Colon (tissue), 2 donors: ENCODE measurements around the gene RBFOX1.

Experiments used
- FAIRE-seq: peaks from 2 replicates; lab custom pipeline; 2012; peaks lifted over from hg19 to GRCh38; lab: Jason Lieb, UNC
- donor health status: control.
- donor health status: control.

The RBFOX1 gene

DNA sequence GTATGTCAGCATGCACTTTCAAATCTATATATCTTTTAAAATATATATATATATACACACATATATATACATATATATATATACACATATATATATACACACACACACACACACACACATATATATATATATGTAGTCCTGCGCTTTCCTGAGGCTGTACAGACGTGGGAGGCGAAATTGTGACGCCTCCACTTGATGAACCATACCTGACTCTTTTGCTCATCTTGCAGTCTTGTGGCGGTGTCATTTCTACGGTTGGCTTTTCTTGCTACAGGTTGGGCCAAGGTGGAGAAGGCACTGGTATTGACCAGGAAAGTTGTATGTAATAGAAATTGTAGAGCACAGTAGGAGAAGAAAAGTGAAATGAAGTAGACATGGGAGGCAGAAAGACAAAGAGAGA, 88.2 kb downstream of the RBFOX1 start:
- FAIRE-seq, result no peak

DNA sequence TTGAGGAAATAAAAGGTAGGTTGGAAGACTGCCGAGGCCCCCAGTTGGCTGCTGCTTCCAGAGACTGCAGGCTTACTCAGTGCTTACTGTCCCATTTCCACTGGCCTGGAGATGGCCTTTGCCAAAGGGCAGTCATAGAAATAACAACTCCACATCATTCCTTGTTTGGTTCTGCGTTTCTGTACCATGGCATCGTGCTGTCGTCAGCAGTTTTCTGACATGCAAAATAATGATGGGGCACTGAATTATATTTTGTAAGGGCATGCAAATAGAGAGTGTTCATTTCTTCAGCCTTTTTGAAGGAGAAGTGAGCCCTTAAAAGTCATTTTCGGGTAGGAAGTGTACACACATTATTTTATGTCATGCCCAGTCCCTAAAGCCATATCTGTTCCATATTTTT, 88.9 kb downstream of the RBFOX1 start:
- no peak for FAIRE-seq

DNA sequence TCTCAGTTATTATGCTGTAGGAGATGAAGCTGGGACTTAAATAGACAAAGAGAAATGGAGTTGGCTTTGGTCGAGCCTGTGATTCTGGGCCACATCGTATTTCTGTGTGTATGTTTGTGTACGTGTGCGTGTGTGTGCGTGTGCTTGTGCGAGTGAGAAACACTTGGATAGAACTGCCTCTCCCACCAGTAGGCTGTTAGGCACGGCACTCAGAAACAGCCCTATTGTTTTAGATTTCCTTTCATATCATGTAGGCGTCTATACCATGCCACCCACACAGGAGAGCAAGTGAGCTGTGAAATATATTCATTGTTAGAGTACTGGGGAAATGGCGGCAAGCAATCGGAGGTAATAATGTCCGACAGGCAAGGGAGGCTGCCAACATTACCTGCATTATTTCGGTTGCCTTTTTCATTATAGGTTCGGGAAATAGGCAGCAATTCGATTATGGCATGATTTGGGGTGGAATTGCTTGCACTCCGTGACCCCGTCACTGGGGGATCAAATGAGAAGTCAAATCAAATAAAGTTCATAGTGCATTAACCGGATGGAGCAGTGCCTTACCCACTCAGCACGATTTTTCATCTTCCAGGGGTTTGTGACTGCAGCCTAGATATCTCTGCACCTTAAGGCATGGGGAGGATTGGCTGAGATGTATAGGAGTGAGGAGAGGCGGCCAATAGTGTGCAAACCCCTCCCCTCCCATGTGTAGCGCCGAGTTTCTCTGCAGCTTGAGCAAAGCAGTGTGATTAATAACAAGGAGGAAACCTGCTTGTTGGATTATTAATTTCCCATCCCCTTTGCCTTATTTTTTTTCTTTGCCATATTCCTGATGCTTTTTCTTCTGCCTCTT, 89.6 kb downstream of the RBFOX1 start:
- FAIRE-seq, result no peak

DNA sequence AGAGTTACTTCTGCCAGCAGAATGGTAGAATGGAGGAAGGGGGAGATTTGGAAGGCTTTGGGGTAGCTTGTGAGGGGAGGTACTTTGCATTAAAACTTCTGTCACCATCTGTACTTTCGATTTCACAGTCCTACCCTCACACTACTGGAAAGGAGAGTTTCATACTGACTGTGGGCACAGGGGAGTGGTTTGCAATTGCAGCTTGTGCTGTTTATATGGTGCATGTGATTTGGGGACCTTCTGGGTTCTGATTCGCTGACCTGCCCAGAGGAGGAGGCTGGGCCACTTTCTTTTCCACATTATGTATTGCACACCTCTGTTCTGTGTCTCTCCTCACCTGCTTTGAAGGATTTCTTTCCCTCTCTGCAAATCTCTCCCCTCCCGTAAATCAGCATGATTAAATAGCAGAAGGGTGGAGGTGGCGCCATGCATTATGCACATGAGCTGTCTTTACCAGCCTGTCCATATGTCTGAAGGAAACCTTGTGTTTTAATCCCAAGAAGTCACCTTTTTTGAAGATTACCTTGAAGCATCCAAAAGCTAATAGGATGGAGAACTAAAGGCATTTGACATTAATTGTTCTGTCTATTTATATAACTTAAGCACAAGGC, 90.9 kb downstream of the RBFOX1 start:
- FAIRE-seq, result no peak

DNA sequence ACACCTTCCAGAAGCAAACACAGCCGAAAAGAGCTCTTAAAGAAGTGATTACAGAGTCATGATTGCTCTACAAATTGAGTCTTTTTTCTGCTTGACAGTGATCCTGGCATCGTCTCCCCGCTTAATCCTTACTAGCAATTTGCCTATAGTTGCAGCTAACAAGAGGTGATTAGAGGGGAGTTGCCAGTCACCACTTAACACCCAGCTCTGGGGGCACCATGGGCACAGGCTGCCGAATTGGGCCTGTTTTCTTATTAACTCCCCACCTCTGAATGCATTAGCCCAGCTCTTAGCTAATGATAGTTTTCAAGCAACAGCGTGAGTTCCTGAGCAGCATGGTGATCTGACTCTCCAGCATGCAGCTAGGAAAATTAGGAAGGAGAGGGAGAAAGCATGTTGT, 93.5 kb downstream of the RBFOX1 start:
- FAIRE-seq, result no peak

DNA sequence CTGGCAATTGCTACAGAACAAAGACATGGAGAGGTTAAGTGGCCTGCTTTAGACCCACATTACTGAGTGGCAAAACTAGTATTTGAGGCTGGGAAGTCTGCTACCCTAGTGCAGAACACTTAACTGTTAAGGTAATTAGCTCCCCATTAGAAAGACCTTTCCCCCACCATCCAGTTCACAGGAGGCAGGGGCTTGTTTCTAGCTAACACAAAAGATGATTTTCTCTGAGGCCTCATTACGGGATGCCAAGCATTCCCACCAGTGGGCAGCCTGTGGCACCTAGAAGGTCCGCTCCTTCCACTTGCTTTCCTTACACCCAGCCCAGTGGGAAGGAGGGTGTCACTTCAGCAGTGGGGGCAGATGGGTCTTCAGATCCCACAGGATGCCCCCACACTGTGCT, 99.1 kb downstream of the RBFOX1 start:
- no peak for FAIRE-seq

DNA sequence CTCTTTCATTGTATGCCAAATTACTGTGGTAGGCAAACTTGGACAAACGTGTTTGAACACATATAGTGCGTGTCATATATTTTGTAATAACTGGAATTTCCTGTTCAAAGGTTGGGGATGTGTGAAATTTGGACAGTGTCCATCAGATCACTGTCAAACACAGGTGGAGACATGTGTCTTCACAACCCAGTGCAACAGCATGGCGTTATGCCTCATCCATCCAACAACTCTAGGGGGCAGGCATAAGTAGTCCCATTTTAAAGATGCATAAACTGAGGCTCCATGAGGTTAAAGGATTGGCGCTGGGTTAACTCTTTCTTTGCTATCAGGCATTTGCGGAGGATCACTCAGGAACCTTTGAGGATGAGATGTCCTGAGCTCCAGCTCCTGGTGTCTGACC, 103.7 kb downstream of the RBFOX1 start:
- FAIRE-seq, result no peak

DNA sequence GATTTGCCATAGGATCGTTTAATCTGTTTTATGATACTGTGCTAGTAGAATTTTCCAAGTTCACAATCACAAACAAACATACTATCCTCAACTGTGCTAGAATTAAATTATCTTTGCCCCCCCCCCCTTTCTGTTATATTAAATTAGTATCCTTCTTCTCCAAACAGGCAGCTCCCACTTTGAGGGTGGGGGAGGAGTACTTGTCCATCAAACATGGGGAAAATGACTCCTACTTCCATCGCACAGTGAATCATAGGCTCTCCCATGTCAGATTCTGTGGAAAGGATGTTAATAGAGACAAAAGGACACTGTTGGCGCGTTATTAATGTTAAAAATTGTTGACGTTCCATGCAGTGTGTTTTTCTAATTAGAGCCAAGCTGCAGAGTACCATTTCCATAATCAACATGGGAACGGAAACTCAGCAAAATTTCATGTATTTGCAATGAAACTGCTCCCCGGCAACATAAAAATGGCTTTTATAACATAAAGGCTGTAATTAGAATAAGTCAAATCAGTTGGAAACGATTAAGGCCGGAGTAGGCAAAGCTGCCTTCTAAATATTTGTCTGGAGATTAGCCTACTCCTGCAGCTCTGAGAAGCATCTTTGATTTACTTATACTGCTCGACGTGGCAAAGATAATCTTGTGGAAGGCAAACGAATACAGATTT, 104.6 kb downstream of the RBFOX1 start:
- FAIRE-seq, result no peak

DNA sequence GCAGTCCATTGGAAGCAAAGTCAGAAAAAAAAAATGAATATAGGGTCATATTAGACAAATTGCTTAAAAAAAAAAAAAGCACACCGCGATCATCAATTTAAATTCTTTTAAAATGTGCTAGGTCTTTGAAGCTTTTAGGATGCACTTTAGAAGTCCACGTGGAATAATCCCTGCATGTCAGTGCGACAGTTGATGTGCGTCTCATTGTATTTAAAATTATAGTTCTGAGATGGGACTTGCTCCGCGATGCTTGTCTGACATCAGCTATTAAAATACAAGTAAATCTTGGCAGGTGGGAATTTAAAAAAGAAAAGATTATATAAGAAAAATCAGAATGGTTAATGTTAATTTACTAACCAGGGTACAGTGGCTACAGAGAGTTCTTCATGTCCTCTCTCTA, 105.2 kb downstream of the RBFOX1 start:
- FAIRE-seq, result no peak

DNA sequence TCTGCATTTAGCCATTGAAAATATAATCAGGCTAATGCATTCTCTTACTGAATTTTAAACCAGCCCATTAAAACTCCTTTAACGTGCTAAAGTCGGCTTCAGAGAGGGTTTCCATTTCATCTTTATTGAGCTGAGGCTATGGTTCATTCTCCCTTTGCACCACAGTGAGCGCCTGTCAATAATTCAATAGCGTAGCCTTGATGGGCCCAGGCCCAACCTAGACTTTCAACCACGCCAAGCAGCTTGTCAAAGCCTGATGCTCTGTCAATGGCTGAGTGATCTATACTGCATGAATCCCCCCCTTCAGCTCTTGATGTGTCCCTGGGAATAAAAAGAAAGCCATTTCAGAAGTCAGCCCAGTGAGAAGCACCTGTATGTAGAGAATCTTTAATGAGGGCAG, 106.0 kb downstream of the RBFOX1 start:
- FAIRE-seq, result no peak

DNA sequence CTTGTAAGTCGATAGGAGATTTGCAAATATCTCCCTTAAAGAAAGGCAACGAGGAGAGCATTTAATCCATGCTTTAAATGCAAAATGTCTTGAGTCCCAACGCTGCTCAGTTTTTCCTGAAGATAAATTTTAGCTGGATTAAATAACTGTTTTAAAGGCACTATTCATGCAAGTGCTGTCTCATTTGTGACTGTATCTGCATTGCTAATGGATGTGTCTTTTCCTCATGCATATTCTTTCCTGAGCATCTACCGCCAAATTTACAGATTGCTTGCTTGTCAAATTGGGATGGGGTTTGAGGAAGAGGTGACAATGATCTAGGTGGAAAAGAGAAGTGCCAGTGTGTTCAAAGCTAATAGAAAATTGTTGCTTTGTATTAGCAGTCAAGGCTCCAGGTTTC, 106.9 kb downstream of the RBFOX1 start:
- FAIRE-seq, result no peak

DNA sequence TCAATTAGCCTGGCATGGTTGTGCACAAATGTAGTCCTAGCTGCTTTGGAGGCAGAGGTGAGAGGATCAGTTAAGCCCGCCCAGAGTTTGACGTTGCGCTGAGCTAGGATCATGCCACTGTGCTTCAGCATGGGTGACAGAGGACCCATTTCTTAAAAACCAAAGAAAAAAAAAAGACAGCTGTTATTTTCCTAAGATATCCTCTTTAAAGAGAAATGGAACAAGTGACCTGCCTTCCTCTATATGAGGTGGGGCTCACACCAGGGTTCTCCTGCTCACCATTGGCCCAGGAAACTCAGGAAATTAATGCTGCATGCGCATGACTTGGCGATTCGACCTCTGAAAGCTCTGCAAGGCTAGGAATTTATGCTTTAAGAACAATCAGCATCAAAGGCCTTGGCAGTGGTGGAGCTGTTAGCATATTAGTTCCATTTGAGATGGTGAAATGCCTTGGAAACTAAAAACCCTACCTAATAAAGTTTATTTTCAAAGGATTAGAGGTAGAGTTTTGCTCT, 108.3 kb downstream of the RBFOX1 start:
- FAIRE-seq, result no peak

DNA sequence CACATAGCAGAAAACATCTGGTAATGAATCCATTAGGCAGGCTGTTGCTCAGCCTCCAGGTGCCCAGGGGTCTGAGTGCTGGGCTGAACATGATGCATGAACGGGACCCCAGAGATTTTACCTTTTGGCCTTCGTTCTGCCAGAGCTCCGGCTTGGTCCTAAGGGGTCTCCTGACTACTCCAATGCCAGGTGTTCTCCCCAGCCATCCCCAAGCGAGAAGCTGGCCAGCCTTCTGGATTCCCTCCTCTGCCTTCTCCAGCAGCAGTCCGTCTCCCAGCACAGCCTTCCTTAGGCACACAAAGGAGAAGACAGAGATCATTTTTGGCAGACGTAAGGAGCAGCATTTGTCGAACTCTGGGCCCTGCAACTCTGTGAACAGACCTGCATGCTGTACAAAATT, 109.4 kb downstream of the RBFOX1 start:
- FAIRE-seq, result no peak

DNA sequence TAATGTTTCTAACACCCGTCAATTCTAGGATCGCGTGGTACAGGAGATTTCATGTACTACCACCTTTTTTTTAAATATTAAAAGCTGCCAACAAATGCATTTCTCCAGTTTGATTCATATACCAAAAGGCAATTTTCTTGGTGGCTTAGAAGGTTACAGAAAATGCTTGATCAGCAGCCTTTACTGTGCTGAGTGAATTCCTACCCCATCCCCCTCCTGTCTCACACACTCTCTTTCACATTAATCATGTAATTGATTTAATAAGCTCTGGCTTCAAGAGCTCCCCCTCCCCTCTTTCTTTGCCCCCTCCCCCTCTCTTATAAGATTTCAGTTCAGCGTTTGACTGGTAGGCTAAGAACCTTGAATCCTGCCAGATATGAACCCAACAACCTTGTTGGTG, 110.5 kb downstream of the RBFOX1 start:
- FAIRE-seq, result no peak

DNA sequence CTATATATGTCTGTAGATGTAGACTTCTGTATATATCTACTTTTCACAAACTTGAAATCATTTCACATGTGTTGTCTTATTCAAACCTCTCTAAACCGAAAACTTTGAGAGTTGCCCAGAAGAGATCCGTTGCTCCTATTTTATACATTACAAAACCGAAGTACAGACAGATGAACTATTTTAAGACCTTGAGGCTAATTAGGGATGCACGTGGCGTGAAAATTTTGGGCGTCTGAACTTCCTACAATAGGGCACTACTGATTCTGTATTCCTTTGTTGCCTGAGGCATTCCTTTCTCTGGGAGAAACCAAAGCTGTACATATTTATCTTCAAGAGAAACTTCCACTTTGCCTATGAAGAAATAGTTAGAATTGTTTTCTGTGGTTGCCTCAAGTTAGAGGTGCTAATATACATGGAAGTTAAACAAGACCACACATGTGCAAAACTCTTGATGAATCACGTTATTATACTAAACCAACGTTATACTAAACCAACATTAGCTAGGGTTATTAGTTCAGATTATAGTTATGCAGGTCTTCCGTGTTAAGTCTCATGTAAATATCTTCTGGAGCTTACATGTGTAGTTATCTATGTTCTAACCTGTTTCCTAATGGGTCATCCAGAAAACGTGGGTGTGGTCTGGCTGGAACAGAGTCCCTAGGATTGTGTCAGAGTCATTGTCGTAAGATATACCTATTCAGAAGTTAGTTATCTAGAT, 111.2 kb downstream of the RBFOX1 start:
- no peak for FAIRE-seq

DNA sequence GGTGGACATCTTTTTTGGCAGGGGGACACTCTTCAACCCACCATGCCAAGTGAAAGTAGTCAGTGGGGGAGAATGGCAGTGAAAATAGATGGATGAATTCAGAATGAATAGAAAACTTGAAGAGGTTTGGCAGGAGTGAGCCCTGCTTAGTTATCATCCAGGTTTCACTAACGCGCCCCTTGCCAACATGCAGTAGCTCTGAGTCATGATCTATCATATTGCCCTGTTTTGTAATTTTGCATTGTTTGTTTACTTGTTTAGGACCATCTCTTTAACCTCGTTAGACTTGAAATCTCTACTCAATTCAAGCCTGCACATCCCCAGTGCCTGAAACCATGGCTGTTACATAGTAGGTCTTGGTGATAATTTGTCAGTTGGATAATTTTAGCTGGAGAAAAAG, 116.7 kb downstream of the RBFOX1 start:
- no peak for FAIRE-seq

DNA sequence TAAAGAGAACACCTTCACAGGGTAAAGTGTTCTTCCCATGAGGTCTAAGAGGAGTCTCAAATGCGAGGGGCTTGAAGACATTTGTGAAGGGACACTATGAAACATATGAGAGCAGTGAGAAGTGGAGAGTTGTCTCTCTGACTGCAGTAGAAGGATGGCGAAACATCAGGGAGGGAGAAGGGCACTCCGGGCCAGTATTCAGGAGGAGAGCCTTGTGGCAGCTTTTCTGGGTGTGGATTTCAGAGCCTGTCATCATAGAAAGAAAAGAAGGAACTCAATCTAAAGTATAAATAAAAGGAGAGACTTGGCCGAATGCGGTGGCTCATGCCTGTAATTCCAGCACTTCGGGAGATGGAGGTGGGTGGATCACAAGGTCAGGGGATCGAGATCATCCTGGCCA, 117.2 kb downstream of the RBFOX1 start:
- FAIRE-seq, result no peak

DNA sequence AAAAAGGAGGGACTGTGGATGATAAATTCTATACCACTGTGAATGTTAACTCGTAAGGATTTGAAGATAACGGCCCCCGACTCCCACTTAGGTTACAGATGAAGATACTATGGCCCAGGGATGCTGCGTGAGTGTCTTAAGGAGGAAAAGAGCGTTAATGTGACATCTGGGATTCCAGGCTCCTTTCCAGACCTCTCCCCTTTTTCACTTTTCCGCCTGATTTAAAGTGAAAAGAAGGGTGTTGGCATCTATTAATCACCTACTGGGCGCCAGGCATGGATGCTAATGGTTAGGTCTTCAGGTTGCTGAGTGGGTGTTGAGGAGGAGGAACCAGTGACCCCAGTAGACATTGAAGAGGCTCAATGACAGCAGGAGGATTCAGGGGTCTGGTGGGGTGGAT, 117.8 kb downstream of the RBFOX1 start:
- FAIRE-seq, result no peak

DNA sequence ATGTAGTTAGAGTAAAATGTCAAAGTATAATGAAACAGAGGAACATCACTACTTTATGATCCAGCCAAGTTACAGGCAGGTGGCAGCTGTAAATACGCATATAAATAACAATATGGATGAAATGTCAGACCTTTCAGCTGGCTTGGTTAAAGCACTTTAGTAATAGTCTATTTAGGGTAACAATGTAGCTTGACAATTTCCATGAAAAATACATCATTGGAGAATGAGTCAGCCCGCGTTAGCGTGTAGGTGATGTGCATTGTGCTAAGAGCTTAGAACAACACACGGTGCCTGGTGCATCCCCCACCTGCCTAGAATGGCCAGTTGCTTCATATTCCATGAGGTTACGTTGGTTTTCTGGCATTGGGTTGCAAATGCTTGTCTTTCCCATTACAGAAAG, 119.4 kb downstream of the RBFOX1 start:
- no peak for FAIRE-seq

DNA sequence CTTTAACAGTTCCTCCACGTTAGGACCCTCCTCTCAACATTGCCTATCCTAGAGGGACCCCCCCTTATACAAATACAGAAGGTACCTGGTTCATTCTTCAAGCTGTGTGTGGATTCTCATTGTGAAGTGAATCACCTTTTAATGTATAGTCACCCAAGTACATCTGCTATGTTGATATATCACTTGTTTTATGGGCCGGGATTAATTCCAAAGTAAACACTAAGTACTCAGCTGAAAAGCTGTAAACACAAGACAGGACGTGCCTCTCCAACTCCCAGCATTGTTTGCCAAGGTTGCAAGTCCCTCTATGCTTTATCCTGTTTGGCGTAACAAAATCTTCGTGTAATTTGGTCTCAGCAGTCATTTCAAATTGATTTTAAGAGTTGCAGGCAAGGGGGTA, 123.6 kb downstream of the RBFOX1 start:
- FAIRE-seq, result no peak

DNA sequence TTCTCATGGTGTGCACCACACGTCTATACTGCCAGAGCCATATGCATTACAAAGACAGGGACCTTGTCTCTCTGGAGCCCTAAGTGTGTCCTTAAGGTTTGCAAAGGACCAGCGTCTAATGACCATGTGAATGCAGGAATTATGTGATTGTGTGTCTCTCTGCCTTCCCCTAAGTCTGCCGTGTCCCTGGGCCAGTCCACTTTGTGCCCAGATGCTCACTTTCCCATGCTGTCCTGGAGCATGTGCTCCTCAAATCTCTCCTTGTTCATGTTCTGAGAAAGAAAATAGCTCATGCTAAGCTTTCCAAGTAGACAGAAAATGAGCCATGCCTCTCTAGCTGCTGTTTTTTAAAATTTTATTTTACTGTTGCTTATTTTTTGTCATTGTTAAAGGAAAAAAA, 125.5 kb downstream of the RBFOX1 start:
- FAIRE-seq, result no peak

DNA sequence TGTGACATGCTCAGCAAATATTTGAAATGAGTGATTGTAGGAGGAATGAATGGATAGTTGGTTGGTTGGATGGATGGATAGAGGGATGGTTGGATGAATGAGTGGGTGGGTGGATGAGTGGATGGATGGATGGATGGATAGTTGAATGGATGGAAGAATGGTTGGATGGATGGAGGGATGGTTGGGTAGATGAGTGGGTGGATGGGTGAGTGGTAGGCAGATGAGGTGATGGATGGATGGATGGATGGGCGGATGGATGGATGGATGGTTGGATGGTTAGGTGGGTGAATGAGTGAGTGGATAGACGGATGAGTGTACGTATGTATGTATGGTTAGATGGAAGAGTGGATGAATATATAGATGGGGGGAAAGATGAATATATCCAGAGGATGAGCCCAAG, 137.7 kb downstream of the RBFOX1 start:
- FAIRE-seq, result no peak

DNA sequence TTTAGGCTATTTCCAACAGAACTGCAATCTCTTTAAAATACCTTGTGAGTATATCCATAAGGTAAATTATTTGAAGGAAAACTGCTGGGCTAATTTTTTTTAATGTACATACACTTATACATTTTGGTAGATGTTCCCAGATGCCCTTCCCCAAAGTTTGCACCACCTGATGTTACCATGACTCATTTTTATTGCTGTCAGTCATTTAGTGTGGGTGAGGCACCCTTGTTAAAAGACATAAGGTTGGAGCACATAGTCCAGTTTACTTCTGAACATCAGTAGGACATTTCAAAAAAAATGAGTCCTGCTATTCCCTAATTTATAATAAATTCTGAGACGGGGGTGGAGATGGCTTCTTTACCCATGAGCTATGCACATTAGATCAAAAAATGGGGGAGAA, 138.6 kb downstream of the RBFOX1 start:
- FAIRE-seq, result no peak
